WI38 (cell line): ENCODE data around the gene EIF2A.
"Not testable (repeated sequence)": the region's sequence is repeated elsewhere in the genome, so short reads cannot be mapped to it uniquely, and the experiment has no call there.

Experiments
- H3K4me3 ChIP-seq: 2 replicates; pipeline ENCODE4 v1.5.1; 2011; ENCODE audit warnings: low read depth, mild to moderate bottlenecking, control low read depth, low read length
- CTCF ChIP-seq: IDR thresholded peaks from 2 replicates; pipeline ENCODE4 v1.5.1; 2012; ENCODE audit warnings: low read depth, mild to moderate bottlenecking, control low read depth, low read length

The EIF2A gene

DNA sequence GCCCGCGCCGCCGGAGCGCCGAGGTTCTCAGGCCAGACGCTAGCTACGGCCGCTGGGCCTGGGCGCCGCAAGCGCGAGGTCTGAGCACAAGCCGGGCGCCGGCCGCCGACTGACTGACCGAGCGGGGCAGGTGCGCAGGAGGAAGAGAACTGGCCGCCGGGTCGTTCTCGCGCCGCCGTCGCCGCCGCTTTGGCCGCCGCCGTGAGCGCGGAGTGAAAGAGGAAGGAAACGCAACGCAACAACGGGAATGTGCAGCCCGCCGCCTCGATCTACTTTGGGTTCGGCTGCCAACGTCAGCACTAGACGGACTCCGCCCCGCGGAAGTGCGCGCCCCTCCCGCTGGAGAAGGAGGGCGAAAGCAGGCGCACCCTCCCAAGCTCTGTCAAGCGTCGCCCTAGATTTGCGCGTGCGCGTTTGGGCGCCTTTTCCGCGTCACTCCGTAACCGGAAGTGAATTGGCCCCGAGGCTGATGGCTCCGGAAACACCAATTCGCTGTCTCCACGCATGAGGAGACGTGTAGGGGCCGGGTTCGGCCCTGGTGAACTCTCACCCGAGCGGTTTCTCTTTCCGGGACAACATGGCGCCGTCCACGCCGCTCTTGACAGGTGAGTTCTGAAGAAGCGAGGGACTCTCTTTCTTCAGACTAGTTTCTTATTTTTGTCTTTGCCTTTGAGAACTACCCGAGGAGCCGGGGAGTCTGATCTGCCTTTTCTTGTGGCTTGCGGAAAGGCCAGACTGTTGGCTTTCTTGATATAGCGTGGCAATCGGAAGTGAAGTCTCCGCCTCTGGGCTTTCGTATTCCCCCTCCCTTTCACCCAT lies at the start of gene EIF2A, which contains the start of gene SERP1:
Gene EIF2A, plus strand, starts transcription at position 562 of the 819 bp plus-strand sequence. Its CDS starts 16 bp downstream, at position 578.
Gene SERP1, minus strand, starts transcription at position 271 of the 819 bp plus-strand sequence. CDS start 361 bp downstream, outside the sequence.
- H3K4me3 ChIP-seq, result peak within 1 kb of the TSS; percentile 98
- TF ChIP-seq CTCF, result no peak

GRCh38 chr3:150497956-150498355 lies 48.6 kb upstream of the EIF2A start:
- no peak for TF ChIP-seq CTCF
- no peak overlapping the region for H3K4me3 ChIP-seq

DNA sequence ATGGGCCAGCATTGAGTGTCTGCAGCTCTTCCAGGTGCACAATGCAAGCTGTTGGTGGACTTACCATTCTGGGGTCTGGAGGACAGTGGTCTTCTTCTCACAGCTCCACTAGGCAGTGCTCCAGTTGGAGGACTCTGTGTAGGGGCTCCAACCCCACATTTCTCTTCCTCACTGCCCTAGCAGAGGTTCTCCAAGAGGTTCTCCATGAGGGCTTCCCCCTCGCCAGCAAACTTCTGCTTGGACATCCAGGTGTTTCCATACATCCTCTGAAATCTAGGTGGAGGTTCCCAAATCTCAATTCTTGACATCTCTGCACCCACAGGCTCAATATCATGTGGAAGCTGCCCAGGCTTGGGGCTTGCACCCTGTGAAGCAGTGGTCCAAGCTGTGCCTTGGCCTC lies 45.6 kb upstream of the EIF2A start:
- not testable (repeated sequence) for H3K4me3 ChIP-seq

- no peak for TF ChIP-seq CTCF
- no peak overlapping the region for H3K4me3 ChIP-seq
Observed at GRCh38 chr3:150503402-150504099, 43.0 kb upstream of the EIF2A start.

GRCh38 chr3:150504483-150504882 lies 42.1 kb upstream of the EIF2A start:
- no peak overlapping the region for H3K4me3 ChIP-seq
- TF ChIP-seq CTCF, result no peak

GRCh38 chr3:150508401-150508800 lies 38.2 kb upstream of the EIF2A start:
- H3K4me3 ChIP-seq, result no peak overlapping the region
- no peak for TF ChIP-seq CTCF

DNA sequence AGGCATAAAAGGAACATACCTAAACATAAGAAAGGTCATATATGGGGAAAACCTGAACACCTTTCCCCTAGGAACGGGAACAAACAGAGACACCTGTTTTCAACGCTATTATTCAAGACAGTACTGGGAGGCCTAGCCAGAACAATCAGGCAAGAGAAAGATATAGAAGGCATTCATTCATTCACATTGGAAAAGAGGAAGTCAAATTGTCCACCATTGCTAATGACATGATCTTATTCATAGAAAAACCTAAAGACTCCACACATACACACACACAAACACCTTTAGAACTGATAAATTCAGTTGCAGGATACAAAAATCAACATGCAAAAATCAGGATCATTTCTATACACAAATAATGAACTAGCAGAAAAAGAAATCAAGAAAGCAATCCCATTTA lies 36.8 kb upstream of the EIF2A start:
- TF ChIP-seq CTCF, result no peak
- no peak overlapping the region for H3K4me3 ChIP-seq
